C4-2B (cell line): ENCODE data around the gene PRKCZ.
A peak's percentile ranks its signal among the peaks of the same experiment; 100 is the strongest.

Experiments used
- CTCF ChIP-seq: fragments of 450-650 bp; conservative IDR thresholded peaks from 2 replicates; pipeline ENCODE4 v1.5.1; 2017; ENCODE audit warnings: mild to moderate bottlenecking
- ZFX ChIP-seq: fragments of 450-650 bp; IDR thresholded peaks from 2 replicates; pipeline ENCODE4 v1.6.1; 2017

DNA sequence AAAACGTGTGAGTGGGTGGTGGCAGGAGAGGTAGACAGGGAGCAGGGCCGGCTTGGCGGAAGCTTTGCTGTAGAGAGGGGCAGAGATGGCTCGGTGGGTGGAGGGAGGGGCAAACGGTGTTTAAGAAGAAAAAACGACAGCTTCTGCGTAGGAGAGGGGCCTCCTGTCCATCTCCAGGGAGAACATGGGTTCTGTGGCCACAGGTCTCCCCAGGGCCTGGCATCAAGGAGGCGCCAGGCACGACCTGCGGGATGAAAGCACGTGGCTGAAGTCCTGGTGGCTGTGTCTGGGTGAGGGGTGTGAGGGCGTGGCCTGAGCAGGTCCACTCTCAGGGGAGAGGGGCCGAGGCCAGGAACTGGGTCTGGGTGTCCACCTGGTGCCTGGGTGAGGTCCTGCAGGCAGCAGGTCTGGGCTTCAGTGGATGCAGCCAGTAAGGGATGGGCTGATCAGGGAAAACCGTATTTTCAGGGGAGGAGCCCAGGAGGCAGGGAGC, 940 bp upstream of the PRKCZ start:
- TF ChIP-seq CTCF (peak; percentile 78), ZFX (no peak)
